ENCODE data around the gene STPG4. TPM values are rescaled to one million over a fixed set of nuclear protein-coding genes. Genes with fewer than 3 reads are reported as not detected.

Gene STPG4
- total and polyA plus RNA-seq, 10 donors: 0.19 to 2.2 (median 0.89) TPM; not detected in 3

- H3K27me3 ChIP-seq (replicated peaks in 1 of 7): no peaks in the 10 kb centered on the region
- no peaks in the 10 kb centered on the region for H3K4me1 ChIP-seq
- H3K4me3 ChIP-seq: no peak overlapping the region
- TF ChIP-seq POLR2A (IDR thresholded peaks at IDR 0.05) (no peak), POLR2AphosphoS5 (IDR thresholded peaks at IDR 0.05) (no peak), CTCF (IDR thresholded peaks at IDR 0.05 in 8 of 11, conservative IDR thresholded peaks at IDR 0.05 in 3 of 11) (no peak)
- no peaks in the 10 kb centered on the region for H3K36me3 ChIP-seq
- H3K9me3 ChIP-seq: no peaks in the 10 kb centered on the region
- no peak overlapping the region for H3K27ac ChIP-seq
- 58 to 77% (median 71%) methylated on average over 2 of the region's 2 CpGs for WGBS, 5 donors
- intact Hi-C loops (cut with DNase I; ENCODE audit: low total_unique reads): no loop called here
- DNase-seq: no peak
Observed at GRCh38 chr2:47119001-47119400, 36.1 kb downstream of the STPG4 start.

GRCh38 chr2:47118581-47118980 lies 36.5 kb downstream of the STPG4 start:
- Histone ChIP-seq H3K9me3 (no peaks in the 10 kb centered on the region), H3K27ac (no peak overlapping the region), H3K4me1 (no peaks in the 10 kb centered on the region), H3K27me3 (replicated peaks in 1 of 7) (no peaks in the 10 kb centered on the region), H3K36me3 (no peaks in the 10 kb centered on the region), H3K4me3 (no peak overlapping the region)
- WGBS, 5 donors: 22 to 53% (median 29%) methylated on average over 2 of the region's 2 CpGs
- TF ChIP-seq CTCF (IDR thresholded peaks at IDR 0.05 in 8 of 11, conservative IDR thresholded peaks at IDR 0.05 in 3 of 11) (no peak), POLR2A (IDR thresholded peaks at IDR 0.05) (no peak), POLR2AphosphoS5 (IDR thresholded peaks at IDR 0.05) (no peak)
- intact Hi-C loops (cut with DNase I; ENCODE audit: low total_unique reads): no loop called here
- no peak for DNase-seq

- intact Hi-C loops (cut with DNase I; ENCODE audit: low total_unique reads): no loop called here
- Histone ChIP-seq H3K4me3 (no peak overlapping the region), H3K27ac (no peak overlapping the region), H3K36me3 (no peaks in the 10 kb centered on the region), H3K4me1 (no peaks in the 10 kb centered on the region), H3K27me3 (replicated peaks in 1 of 7) (no peaks in the 10 kb centered on the region), H3K9me3 (no peaks in the 10 kb centered on the region)
- TF ChIP-seq POLR2AphosphoS5 (IDR thresholded peaks at IDR 0.05): no peak
- TF ChIP-seq CTCF (IDR thresholded peaks at IDR 0.05 in 8 of 11, conservative IDR thresholded peaks at IDR 0.05 in 3 of 11): no peak
- TF ChIP-seq POLR2A (IDR thresholded peaks at IDR 0.05): no peak
- no peak for DNase-seq
- 90 to 94% (median 93%) methylated on average over 5 of the region's 5 CpGs for WGBS, 5 donors
Observed at GRCh38 chr2:47112665-47113435, 42.3 kb downstream of the STPG4 start.

- Histone ChIP-seq H3K9me3 (no peaks in the 10 kb centered on the region), H3K4me3 (no peak overlapping the region), H3K4me1 (no peaks in the 10 kb centered on the region), H3K36me3 (no peaks in the 10 kb centered on the region), H3K27me3 (replicated peaks in 1 of 7) (no peaks in the 10 kb centered on the region), H3K27ac (no peak overlapping the region)
- intact Hi-C loops (cut with DNase I; ENCODE audit: low total_unique reads): no loop called here
- TF ChIP-seq CTCF (IDR thresholded peaks at IDR 0.05 in 8 of 11, conservative IDR thresholded peaks at IDR 0.05 in 3 of 11) (no peak), POLR2A (IDR thresholded peaks at IDR 0.05) (no peak), POLR2AphosphoS5 (IDR thresholded peaks at IDR 0.05) (no peak)
- WGBS, 5 donors: 86 to 93% (median 89%) methylated on average over 5 of the region's 5 CpGs
- no peak for DNase-seq
Observed at GRCh38 chr2:47109680-47110079, 45.4 kb downstream of the STPG4 start.

Measured in spleen (tissue), 11 donors.